IMR-90 (cell line): Measurements from ENCODE around the gene FSTL3.

Experiments
- BHLHE40 ChIP-seq: fragments of 150-350 bp; IDR thresholded peaks from 2 replicates; pipeline ENCODE4 v1.6.1; 2016; ENCODE audit warnings: mild to moderate bottlenecking, low read depth, low read length
- CTCF ChIP-seq: conservative IDR thresholded peaks from 2 replicates; pipeline ENCODE4 v1.5.1; 2012; ENCODE audit warnings: mild to moderate bottlenecking, low read depth, low read length, improper control_type of control experiment
- FOS ChIP-seq: fragments of 150-350 bp; IDR thresholded peaks from 2 replicates; pipeline ENCODE4 v1.6.1; 2016; ENCODE audit warnings: low read depth, low read length
- MAFK ChIP-seq: IDR thresholded peaks from 2 replicates; pipeline ENCODE4 v1.6.1; 2012; ENCODE audit warnings: low read depth, low read length, improper control_type of control experiment
- MXI1 ChIP-seq: IDR thresholded peaks from 2 replicates; pipeline ENCODE4 v1.6.1; 2012; ENCODE audit warnings: low read depth, mild to moderate bottlenecking, low read length, moderate library complexity, borderline replicate concordance
- POLR2A ChIP-seq: IDR thresholded peaks from 2 replicates; pipeline ENCODE4 v1.6.1; 2012; ENCODE audit warnings: mild to moderate bottlenecking, low read depth, low read length
- RAD21 ChIP-seq: IDR thresholded peaks from 2 replicates; pipeline ENCODE4 v1.6.1; 2012; ENCODE audit warnings: low read length, improper control_type of control experiment
- RCOR1 ChIP-seq: IDR thresholded peaks from 2 replicates; pipeline ENCODE4 v1.6.1; 2012; ENCODE audit warnings: mild to moderate bottlenecking, low read length, improper control_type of control experiment; ENCODE audit not compliant: insufficient replicate concordance
- RFX5 ChIP-seq: IDR thresholded peaks from 2 replicates; pipeline ENCODE4 v1.8.0; 2012; ENCODE audit warnings: low read depth, mild to moderate bottlenecking, low read length, moderate library complexity
- SMC3 ChIP-seq: fragments of 150-350 bp; IDR thresholded peaks from 2 replicates; pipeline ENCODE4 v1.6.1; 2016; ENCODE audit warnings: low read depth, mild to moderate bottlenecking, antibody characterized with exemption, low read length, moderate library complexity
- USF2 ChIP-seq: fragments of 150-350 bp; IDR thresholded peaks from 2 replicates; pipeline ENCODE4 v1.6.1; 2017; ENCODE audit warnings: mild to moderate bottlenecking, antibody characterized with exemption, low read length, low read depth

GRCh38 chr19:663682-664117 lies 12.5 kb upstream of the FSTL3 start:
- TF ChIP-seq CTCF (no peak), RCOR1 (no peak), POLR2A (no peak), FOS (no peak), BHLHE40 (no peak), RAD21 (no peak), SMC3 (no peak), MXI1 (no peak), RFX5 (no peak), USF2 (no peak), MAFK (no peak)
